IPS-18a (cell line): ENCODE results near the gene ZDHHC3.
A peak's percentile ranks its signal among the peaks of the same experiment; 100 is the strongest.
"Not testable (repeated sequence)": the region's sequence is repeated elsewhere in the genome, so short reads cannot be mapped to it uniquely, and the experiment has no call there.

Source experiments
- H3K27ac ChIP-seq: one replicate; pipeline ENCODE4 v1.5.1; 2013; ENCODE audit warnings: low read length
- H3K27me3 ChIP-seq: one replicate; pipeline ENCODE4 v1.6.1; 2013; ENCODE audit warnings: mild to moderate bottlenecking, low read length; ENCODE audit not compliant: control insufficient read depth, insufficient read depth
- H3K36me3 ChIP-seq: one replicate; pipeline ENCODE4 v1.6.1; 2013; ENCODE audit warnings: low read depth, low read length; ENCODE audit not compliant: control insufficient read depth
- H3K4me1 ChIP-seq: one replicate; pipeline ENCODE4 v1.6.1; 2013; ENCODE audit warnings: low read depth, low read length; ENCODE audit not compliant: control insufficient read depth
- H3K4me3 ChIP-seq: one replicate; pipeline ENCODE4 v1.5.1; 2013; ENCODE audit warnings: low read length
- H3K9ac ChIP-seq: one replicate; pipeline ENCODE4 v1.6.1; 2013; ENCODE audit warnings: mild to moderate bottlenecking, low read length, moderate library complexity
- H3K9me3 ChIP-seq: one replicate; pipeline ENCODE4 v1.6.1; 2013; ENCODE audit warnings: low read depth, low read length; ENCODE audit not compliant: control insufficient read depth

ZDHHC3 gene

GRCh38 chr3:44993471-44994205 is 17.7 kb upstream of the ZDHHC3 start:
- H3K4me3 ChIP-seq = peak overlapping the region; percentile 3
- H3K27ac ChIP-seq = no peak overlapping the region
- H3K9me3 ChIP-seq = no peaks in the 10 kb centered on the region
- H3K36me3 ChIP-seq = peaks cover 70% of the 10 kb centered on the region
- no peak overlapping the region for H3K9ac ChIP-seq
- no peaks in the 10 kb centered on the region for H3K27me3 ChIP-seq
- H3K4me1 ChIP-seq = peaks cover 23% of the 10 kb centered on the region

GRCh38 chr3:44992555-44993470 is 16.8 kb upstream of the ZDHHC3 start:
- Histone ChIP-seq H3K9me3 (no peaks in the 10 kb centered on the region), H3K4me3 (no peak overlapping the region), H3K4me1 (peaks cover 26% of the 10 kb centered on the region), H3K27ac (peak overlapping the region; percentile 10), H3K36me3 (peaks cover 63% of the 10 kb centered on the region), H3K9ac (no peak overlapping the region), H3K27me3 (no peaks in the 10 kb centered on the region)

- Histone ChIP-seq H3K4me1 (peaks cover 26% of the 10 kb centered on the region), H3K9ac (no peak overlapping the region), H3K4me3 (no peak overlapping the region), H3K9me3 (no peaks in the 10 kb centered on the region), H3K27ac (no peak overlapping the region), H3K36me3 (peaks cover 48% of the 10 kb centered on the region), H3K27me3 (no peaks in the 10 kb centered on the region)
Observed at GRCh38 chr3:44991326-44991725, 15.4 kb upstream of the ZDHHC3 start.

GRCh38 chr3:44989636-44990373 is 13.8 kb upstream of the ZDHHC3 start:
- H3K9ac ChIP-seq = no peak overlapping the region
- no peaks in the 10 kb centered on the region for H3K9me3 ChIP-seq
- peaks cover 36% of the 10 kb centered on the region for H3K36me3 ChIP-seq
- no peaks in the 10 kb centered on the region for H3K27me3 ChIP-seq
- no peak overlapping the region for H3K4me3 ChIP-seq
- no peak overlapping the region for H3K27ac ChIP-seq
- peaks cover 26% of the 10 kb centered on the region for H3K4me1 ChIP-seq

DNA sequence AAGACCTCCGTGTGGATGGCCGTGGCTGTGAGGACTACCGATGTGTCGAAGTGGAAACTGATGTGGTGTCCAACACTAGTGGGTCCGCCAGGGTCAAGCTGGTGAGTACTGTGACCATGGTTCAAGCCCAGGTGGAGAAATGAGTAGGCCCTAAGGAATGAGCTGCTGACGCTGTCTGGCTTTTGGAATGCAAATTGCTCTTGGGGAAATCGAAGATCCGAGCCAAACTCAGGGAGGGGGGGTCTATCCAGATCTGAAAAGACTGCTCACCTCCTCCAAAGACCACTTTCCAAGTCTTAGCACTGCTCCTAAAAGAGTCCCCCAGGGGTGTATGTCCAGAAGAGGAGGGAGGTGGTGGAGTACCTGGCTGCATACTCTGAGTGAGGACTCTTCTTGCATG is 13.2 kb upstream of the ZDHHC3 start:
- Histone ChIP-seq H3K9me3 (no peaks in the 10 kb centered on the region), H3K27me3 (no peaks in the 10 kb centered on the region), H3K4me3 (no peak overlapping the region), H3K27ac (no peak overlapping the region), H3K36me3 (peaks cover 36% of the 10 kb centered on the region), H3K9ac (no peak overlapping the region), H3K4me1 (peaks cover 21% of the 10 kb centered on the region)

GRCh38 chr3:44988073-44988472 is 12.1 kb upstream of the ZDHHC3 start:
- Histone ChIP-seq H3K4me3 (no peak overlapping the region), H3K27ac (no peak overlapping the region), H3K27me3 (no peaks in the 10 kb centered on the region), H3K4me1 (peaks cover 12% of the 10 kb centered on the region), H3K36me3 (peaks cover 34% of the 10 kb centered on the region), H3K9me3 (no peaks in the 10 kb centered on the region), H3K9ac (no peak overlapping the region)

DNA sequence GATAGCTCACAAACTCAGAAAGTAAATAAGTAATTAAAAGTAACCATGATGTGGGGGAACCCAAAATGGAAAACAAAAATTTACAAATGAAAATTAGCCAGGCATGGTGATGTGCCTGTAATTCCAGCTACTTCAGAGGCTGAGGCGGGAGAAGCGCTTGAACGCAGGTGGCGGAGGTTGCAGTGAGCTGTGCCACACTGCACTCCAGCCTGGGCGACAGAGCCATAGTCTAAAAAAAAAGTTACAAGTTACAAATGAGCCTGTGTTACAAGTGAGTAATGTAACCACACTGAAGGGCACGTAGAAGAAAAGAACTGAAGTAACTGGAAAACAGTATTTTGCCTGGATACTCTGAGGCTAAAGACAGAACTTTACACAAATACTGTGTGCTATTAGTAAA is 11.4 kb upstream of the ZDHHC3 start:
- H3K36me3 ChIP-seq = peaks cover 30% of the 10 kb centered on the region
- no peak overlapping the region for H3K27ac ChIP-seq
- no peak overlapping the region for H3K4me3 ChIP-seq
- peaks cover 8% of the 10 kb centered on the region for H3K4me1 ChIP-seq
- no peaks in the 10 kb centered on the region for H3K27me3 ChIP-seq
- H3K9ac ChIP-seq = no peak overlapping the region
- no peaks in the 10 kb centered on the region for H3K9me3 ChIP-seq

DNA sequence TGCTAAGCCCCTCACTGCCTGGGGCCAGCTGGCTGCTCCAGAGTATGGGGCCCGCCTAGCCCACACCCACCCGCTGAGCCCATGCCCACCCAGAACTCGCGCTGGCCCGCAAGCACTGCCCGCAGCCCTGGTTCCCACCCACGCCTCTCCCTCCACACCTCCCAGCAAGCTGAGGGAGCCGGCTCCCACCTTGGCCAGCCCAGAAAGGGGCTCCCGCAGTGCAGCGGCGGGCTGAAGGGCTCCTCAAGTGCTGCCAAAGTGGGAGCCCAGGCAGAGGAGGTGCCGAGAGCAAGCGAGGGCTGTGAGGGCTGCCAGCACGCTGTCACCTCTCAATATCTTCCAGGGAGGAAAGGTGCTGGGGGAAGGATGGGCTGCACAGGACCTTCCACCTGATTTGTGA is 10.4 kb upstream of the ZDHHC3 start:
- H3K27ac ChIP-seq, H3K4me3 ChIP-seq, H3K4me1 ChIP-seq, H3K9ac ChIP-seq, H3K27me3 ChIP-seq, H3K9me3 ChIP-seq: not testable (repeated sequence)
- peaks cover 25% of the 10 kb centered on the region for H3K36me3 ChIP-seq

DNA sequence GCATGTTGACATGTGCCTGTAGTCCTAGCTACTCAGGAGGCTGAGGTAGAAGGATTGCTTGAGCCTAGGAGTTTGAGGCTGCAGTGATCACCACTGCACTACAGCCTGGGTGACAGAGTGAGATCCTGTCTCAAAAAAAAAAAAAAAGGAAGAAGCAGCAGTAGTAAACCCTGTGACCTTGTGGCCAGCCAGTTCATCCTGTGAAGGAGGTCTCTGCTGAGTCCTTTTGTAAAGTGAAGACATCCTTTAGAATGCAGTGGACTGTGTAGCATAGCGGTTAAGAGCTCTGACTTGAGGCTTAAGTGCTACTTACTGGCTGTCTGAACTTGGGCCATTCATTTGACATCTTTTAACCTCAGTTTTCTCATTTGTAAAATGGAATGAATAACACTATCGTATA is 8.4 kb upstream of the ZDHHC3 start:
- peaks cover 8% of the 10 kb centered on the region for H3K4me1 ChIP-seq

GRCh38 chr3:44983484-44983941 is 7.5 kb upstream of the ZDHHC3 start:
- H3K9ac ChIP-seq = no peak overlapping the region
- no peaks in the 10 kb centered on the region for H3K27me3 ChIP-seq
- peaks cover 2% of the 10 kb centered on the region for H3K4me1 ChIP-seq
- H3K4me3 ChIP-seq = no peak overlapping the region
- no peaks in the 10 kb centered on the region for H3K36me3 ChIP-seq
- H3K27ac ChIP-seq = no peak overlapping the region
- no peaks in the 10 kb centered on the region for H3K9me3 ChIP-seq

More for the DNA sequence above, 8.4 kb upstream of the ZDHHC3 start:
- no peaks in the 10 kb centered on the region for H3K27me3 ChIP-seq
- no peaks in the 10 kb centered on the region for H3K9me3 ChIP-seq
- H3K9ac ChIP-seq = no peak overlapping the region
- H3K36me3 ChIP-seq = peaks cover 6% of the 10 kb centered on the region
- no peak overlapping the region for H3K27ac ChIP-seq
- no peak overlapping the region for H3K4me3 ChIP-seq

GRCh38 chr3:44982817-44983216 is 6.8 kb upstream of the ZDHHC3 start:
- Histone ChIP-seq H3K9ac (no peak overlapping the region), H3K36me3 (no peaks in the 10 kb centered on the region), H3K4me1 (peaks cover under 1% of the 10 kb centered on the region), H3K4me3 (no peak overlapping the region), H3K27ac (no peak overlapping the region), H3K9me3 (no peaks in the 10 kb centered on the region), H3K27me3 (no peaks in the 10 kb centered on the region)
